ENCODE results near the gene NFKBIE.

The NFKBIE gene

DNA sequence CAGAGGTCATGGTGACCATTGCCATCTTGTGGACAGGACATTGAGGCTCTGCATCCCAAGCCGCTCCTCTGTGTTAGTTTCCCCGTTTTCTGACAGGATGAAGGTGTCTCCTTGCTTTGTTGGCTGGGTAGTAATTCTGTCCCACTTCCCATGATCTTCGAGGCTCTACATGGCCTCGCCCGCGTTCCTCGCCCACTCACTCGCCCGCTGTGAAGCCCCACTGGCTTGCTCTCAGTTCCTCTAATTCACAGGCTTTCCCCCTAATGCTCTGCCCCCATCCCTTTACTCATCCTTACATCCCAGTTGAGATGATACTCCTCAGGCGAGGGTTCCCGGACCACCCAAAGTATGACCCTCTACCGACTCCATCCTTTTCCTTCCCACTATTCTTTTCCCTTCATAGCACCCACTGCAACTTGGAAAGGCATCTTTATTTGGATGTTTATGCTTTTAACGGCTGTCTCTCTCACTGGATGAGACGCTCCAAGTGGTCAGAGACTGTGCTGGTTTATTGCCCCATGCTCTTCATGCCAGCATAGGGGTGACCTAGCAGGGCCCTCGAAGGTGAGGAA, 7.5 kb downstream of the NFKBIE start:
- DNase-seq (ENCODE audit: low spot score): no peak

DNA sequence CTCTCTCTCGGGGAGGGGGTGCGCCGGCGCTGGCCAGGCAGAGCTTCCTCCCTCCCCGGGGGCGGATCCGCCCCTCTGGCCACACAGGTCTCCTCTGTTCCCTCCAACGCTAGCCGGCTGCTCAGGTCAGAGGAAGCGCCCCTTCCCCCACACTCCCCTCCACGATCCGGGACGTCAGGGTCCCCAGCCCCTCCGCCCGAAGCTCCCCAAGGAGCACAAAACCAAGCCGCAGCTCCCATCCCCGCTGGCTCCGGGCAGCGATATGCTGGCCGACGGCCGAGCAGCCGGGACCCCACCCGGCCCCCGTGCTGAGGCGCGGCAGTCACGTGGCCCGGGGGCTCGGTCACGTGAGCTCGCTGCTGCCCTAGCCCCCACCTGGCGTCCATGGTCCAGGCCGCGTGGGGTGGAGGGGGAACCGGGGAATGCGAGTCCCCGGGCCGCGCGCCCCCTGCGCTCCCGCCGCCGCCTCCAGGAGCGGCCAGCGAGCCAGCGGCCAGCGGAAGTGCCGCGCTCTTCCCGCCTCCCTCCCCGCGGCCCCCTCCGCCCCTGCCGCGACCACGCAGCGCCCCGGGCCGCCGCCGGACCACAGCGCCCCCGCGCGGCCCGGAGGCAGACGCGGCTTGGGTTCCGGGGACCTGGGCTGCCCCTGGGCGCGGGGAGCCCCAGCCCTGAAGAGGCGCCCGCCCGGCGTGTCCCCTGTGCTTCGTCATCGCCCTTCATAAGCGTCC, 8.2 kb downstream of the NFKBIE start, which contains the start of gene SLC35B2:
SLC35B2 (minus strand) TSS at position 504 of the 728 bp plus-strand sequence; CDS start at position 386, 118 bp downstream.
- DNase-seq (ENCODE audit: low spot score): peak; percentile 95

DNA sequence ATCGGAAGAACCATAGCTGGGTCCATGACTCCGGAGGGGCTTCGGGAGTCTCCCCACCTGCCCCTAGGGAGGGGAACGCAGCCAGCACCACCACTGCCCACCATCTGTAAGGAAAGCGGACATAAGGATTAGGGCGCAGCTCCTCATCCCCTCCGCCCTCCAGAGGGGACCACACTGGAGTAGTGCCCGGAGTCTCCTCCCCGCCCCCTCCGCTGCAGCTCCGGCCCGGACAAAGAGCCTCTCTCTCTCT, 8.7 kb downstream of the NFKBIE start:
- DNase-seq (ENCODE audit: low spot score): no peak

DNA sequence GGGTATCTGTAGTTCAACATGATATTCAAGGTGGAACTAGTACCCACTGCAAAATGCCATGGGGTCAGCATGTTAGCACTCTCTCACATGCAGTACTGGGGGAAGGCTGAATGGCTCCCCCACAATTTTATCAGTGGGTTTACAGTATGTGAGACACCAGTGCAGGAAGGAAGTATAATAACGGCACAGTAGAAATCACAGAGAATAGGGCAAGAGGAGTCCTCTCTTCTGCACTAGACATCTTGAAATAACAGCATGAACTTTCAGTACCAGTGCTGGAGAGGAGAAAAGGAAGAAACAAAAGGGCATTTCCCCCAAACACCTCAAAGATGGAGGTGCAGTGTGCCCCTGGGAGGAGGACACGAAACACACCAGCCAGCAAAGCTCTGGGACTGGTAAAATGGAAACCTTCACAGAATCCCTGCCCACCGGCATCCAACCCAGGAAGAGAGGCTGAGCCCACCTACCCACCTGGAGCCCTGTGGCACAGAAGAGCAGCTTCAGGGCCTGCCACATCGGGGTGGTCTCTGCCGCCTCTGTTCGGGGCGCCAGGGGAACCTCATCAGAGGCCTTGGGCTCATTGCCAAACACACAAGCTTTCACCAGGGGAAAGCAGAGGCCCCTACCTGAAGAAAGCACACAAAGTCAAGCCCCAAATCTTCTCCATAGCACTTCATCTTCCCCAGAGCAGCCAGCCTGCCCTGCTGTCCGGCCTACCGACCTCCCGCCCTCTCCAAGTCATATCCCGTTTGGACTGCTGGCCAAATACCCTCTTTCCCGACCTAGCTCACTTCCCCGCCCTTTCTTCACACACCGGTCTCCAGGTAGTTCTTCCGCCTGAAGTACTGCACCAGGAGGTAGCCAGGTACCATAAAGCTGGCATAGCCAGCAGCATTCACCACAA, 9.2 kb downstream of the NFKBIE start:
- DNase-seq (ENCODE audit: low spot score): no peak

DNA sequence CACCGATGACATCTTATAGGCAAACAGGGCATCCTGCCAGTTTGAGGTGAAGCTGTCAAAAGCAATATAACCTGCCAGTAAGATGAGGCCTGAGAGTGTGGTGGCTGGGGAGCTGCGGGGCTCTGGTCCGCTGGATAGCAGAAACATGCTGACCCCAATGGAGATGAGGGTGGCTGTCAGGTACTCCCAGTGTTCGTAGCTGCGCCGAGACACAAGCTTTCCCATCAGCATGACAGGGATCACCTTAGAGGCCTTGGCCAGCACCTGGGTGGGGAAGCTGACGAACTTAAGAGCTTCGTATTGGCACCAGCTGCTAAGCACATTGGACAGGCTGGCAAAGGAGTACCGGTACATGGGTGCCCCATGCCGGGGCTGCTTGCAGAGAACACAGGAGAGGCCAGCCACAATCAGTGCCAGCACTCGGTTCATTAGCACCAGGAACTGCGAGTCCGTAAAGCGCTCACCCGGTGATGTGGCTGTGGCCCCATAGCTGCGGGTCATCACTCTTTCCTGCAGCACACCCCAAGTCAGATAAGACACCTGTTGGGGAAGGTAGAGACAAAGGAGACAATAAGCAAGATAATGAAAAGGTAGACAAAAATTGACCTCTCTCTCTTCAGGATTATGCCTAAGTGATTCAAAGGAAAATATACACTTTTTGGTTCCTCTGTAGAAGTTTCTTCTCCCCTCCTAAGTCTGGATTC, 10.1 kb downstream of the NFKBIE start:
- no peak for DNase-seq (ENCODE audit: low spot score)

DNA sequence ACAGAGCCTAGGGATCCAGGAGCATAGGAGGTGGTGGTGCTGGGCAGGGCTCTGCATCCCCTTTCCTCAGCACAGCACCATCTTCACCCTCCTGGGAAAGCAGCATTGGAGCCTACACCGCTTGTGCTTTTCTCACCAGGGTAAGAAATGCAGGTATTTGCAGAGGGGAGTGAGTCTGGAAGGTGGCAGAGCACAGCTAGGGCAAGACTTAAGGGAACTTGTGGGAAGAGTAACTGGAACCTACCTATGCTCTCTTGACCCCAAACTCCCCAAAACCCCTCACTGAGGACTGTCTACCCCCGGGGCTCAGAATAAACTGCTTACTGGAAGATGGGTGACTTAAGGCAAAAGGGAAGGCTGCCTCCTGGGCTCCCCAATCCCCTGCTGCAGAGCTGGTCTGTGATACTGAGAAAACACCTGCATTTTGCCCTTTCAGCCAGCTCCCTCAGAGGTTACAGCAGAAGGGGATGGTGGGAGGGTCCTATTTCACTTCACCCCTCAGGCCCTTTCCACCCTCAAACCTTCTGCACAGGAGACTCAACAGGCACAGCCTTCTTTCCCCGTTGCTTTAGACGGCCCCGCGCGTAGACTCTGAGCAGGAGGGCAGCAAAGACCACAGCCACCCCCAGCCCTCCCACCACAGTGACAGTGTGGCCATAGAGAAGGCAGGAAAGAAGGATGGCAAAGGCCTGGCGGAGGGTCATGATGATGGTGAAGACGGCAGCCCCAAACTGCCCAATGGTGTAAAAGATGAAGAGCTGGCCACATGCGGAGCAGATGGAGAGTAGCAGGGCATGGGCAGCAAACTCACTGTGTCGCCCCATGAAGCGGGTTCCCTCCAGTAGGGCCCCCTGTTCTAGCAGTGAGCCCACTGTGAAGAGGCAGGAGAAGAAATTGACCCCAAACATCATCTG, 10.9 kb downstream of the NFKBIE start:
- DNase-seq (ENCODE audit: low spot score): no peak

DNA sequence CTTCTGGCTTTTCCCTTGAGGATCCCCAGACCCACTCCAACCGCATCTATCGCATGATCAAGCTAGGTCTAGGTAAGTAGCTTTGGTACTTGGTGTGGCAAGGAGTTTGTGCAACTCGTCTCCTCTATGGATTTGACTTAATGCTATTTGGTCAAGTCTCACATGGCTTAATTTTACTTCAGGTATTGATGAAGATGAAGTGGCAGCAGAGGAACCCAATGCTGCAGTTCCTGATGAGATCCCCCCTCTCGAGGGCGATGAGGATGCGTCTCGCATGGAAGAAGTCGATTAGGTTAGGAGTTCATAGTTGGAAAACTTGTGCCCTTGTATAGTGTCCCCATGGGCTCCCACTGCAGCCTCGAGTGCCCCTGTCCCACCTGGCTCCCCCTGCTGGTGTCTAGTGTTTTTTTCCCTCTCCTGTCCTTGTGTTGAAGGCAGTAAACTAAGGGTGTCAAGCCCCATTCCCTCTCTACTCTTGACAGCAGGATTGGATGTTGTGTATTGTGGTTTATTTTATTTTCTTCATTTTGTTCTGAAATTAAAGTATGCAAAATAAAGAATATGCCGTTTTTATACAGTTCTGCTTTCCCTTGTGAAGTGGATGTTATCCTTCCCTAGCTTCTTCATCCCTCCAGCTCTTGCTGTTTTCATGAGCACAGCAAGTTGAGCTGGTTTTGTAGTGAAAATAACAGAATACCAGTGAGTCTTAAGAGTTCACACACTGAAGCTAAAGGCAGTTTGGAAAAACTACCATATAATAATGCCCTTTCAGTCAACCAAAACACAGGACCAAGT, 11.8 kb downstream of the NFKBIE start:
- no peak for DNase-seq (ENCODE audit: low spot score)

DNA sequence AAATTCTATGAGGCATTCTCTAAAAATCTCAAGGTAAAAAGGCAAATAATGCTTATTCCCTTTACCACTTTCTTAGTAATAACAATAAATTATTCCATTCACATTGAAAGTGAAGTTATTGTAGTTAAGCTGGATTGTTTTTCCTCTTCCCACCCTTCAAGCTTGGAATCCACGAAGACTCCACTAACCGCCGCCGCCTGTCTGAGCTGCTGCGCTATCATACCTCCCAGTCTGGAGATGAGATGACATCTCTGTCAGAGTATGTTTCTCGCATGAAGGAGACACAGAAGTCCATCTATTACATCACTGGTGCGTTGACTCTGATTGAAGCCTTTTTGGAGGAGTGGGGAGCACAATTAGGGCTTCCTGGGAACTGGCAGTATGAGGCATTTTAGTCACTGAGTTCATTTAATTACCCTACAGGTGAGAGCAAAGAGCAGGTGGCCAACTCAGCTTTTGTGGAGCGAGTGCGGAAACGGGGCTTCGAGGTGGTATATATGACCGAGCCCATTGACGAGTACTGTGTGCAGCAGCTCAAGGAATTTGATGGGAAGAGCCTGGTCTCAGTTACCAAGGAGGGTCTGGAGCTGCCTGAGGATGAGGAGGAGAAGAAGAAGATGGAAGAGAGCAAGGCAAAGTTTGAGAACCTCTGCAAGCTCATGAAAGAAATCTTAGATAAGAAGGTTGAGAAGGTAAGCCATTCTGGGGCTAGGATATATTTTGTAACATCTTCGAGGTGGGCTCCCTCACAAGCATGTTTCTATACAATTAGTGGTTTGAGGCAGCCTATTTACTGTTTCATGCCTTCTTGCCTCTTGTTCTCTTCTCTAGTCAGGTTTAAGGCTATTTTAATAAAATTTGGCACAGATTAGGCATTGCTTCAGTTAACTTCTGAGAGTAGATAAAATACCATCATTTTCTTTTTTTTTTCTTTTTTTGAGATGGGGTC, 13.5 kb downstream of the NFKBIE start:
- DNase-seq (ENCODE audit: low spot score): no peak

DNA sequence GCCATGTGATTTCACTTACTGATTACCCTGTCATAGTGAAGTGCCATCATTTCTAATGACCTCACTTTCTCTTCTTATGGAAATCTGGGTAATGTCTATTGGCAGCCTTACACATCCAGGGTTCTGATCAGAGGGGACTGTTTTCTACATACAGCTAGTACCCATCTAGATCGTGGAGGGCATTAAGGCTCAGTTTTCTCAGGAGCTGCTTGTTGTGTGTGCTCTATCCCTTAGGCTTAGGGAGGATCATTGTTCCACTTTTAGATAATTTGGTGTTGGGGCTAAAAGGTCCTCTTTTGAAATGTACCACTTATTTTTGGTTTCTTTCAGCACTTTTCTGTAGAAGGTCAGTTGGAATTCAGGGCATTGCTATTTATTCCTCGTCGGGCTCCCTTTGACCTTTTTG, 14.6 kb downstream of the NFKBIE start:
- no peak for DNase-seq (ENCODE audit: low spot score)

DNA sequence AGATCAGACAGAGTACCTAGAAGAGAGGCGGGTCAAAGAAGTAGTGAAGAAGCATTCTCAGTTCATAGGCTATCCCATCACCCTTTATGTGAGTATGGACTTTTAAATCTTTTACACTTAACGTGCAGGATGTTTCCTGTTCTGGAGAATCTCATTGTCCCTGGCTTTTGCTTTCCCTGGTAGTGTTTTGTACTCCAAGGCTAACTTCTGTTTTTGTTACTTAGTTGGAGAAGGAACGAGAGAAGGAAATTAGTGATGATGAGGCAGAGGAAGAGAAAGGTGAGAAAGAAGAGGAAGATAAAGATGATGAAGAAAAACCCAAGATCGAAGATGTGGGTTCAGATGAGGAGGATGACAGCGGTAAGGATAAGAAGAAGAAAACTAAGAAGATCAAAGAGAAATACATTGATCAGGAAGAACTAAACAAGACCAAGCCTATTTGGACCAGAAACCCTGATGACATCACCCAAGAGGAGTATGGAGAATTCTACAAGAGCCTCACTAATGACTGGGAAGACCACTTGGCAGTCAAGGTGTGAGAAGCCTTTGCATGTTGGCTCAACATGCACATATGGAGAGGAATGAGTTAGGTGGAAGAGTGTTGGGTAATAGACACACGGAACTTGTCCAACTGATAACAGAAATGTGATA, 15.2 kb downstream of the NFKBIE start:
- DNase-seq (ENCODE audit: low spot score): no peak

DNA sequence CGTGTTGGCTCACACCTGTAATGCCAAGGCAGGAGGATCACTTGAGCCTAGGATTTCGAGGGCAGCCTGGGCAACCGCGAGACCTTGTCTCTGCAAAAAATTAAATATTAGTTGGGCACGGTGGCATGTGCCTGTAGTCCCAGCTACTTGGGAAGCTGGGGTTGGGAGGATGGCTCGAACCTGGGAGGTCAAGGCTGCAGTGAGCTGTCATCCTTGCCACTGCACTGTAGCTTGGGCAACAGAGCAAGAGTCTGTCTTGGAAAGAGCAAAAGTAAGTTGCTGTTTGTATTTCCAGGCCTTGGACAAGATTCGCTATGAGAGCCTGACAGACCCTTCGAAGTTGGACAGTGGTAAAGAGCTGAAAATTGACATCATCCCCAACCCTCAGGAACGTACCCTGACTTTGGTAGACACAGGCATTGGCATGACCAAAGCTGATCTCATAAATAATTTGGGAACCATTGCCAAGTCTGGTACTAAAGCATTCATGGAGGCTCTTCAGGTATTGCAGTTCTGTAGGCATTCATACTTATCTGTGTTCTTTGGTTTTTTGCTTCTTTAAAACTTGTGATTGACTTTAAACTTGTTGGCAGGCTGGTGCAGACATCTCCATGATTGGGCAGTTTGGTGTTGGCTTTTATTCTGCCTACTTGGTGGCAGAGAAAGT, 16.1 kb downstream of the NFKBIE start:
- DNase-seq (ENCODE audit: low spot score): no peak

DNA sequence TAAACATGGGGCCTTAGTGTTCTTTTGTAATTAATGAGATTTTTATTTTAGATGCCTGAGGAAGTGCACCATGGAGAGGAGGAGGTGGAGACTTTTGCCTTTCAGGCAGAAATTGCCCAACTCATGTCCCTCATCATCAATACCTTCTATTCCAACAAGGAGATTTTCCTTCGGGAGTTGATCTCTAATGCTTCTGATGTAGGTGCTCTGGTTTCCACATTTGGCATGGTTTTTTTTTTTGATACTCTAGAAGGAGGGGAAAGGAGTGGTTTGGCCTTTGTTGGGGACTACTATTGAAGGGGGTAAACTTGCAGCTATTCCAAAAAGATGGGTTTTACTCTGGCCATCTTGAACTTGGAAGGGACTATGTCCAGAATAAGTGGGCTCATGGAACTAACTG, 16.8 kb downstream of the NFKBIE start:
- DNase-seq (ENCODE audit: low spot score): no peak

DNA sequence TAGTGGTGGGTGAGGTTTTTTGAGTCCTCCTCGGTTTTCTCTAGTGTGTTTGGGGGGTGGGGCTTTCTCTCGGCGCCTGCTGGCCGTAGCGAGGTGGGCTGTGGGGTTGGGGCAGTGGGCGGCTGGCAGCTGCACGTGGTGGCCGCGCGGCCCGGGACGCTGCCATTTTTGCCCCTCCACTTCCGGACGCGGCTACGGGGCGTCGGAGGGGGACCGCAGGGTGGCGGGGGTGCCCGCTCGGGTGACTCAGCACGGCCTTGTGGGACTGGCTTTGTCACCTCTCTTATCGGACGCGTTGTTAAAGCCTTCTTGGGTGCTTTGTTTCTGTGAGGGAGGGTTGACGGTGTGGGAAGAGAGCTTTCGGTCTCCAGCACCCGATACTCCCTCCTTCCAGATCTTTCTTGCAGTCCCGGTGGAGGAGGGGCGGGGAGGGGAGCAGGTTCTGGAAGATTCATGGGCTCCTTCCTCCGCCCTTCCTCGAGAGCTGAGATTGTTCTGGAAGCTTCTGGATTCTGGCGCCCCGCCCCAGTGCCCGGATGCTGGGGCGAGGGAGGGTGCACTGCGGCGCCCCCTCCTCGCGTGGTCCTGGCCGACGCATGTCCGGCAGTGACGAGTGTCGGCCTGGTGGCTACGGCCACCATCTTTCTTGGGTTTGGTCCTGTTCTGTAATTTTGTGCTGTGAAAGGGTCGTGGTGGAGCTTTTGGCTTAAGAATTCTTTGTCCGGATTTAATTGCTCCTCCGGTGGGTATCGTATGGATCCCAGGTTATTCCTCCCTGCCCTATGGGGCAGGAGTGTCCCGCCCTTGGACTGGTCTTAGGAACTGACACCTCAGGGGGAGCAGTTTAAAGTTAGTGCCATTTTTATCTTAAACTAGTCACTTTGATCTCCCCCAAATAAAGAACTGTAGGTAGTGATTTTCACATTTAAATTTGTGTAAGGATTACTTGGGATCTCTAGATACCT, 17.7 kb downstream of the NFKBIE start:
- peak; percentile 69 for DNase-seq (ENCODE audit: low spot score)

DNA sequence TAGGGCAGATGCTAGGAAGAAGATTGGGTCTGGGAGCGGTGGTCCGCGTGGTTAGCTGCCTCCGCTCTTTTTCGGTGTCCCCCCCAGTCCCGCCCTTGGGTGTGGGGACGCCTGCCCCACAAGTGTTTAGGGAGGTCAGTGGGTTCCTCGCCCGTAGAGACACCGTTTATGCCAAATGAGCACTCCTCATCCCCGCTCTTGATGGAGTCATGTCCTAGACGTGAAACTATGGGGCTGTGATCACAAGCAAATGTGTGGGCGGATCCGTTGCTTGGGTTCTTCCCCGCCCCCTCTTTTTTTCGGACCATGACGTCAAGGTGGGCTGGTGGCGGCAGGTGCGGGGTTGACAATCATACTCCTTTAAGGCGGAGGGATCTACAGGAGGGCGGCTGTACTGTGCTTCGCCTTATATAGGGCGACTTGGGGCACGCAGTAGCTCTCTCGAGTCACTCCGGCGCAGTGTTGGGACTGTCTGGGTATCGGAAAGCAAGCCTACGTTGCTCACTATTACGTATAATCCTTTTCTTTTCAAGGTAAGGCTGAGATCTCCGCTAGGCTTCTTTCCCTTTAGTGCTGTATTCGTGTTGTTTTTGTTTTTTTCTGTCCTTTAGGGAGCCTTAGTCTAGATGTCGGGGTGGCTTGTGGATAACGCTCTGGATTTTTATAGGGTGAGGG, 18.6 kb downstream of the NFKBIE start, which contains the start of gene HSP90AB1:
HSP90AB1 (plus strand) TSS at position 439 of the 675 bp plus-strand sequence. CDS start 1,529 bp downstream, outside the sequence.
- DNase-seq (ENCODE audit: low spot score): peak; percentile 93

DNA sequence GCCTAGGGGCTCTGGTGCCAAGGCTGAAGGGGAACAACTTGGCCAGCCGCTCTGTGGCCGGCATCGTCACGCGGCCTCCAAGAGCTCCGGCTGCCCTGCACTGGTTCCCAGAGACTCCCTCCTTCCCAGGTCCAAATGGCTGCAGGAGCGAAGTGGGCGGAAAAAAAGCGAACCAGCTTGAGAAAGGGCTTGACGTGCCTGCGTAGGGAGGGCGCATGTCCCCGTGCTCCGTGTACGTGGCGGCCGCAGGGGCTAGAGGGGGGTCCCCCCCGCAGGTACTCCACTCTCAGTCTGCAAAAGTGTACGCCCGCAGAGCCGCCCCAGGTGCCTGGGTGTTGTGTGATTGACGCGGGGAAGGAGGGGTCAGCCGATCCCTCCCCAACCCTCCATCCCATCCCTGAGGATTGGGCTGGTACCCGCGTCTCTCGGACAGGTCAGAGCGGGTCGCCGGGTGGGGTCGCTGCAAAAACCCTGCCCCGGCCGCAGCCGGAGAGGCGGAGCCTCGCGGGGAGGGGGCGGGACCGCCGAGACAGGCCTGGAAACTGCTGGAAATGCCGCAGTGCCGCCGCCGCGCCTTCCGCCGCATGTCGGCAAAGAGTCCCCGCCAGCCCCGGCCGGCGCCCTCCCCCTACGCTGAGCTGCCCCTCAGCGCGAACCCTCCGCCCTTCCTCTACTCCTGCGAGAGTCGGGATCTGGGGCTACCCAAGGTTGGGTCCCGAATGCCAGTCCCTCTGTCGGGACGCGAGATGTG, 19.3 kb downstream of the NFKBIE start:
- DNase-seq (ENCODE audit: low spot score): peak; percentile 93

All from GM03348 (cell line).